HepG2 (cell line): Measurements from ENCODE around the gene ARL14EP. TPM values are rescaled to one million over a fixed set of nuclear protein-coding genes. Genes with fewer than 3 reads are reported as not detected.

Experiments used
- AHDC1 ChIP-seq: sonication (generic); formaldehyde crosslinking; IDR thresholded peaks from 2 replicates; pipeline ENCODE4 v1.5.1; 2020; ENCODE audit warnings: mild to moderate bottlenecking, missing genetic modification reagents, borderline replicate concordance
- FOXP4 ChIP-seq: sonication (generic); formaldehyde crosslinking; IDR thresholded peaks from 2 replicates; pipeline ENCODE4 v1.4.0; 2020; ENCODE audit warnings: missing genetic modification reagents
- GMEB1 ChIP-seq: sonication (generic); formaldehyde crosslinking; IDR thresholded peaks from 2 replicates; pipeline ENCODE4 v1.5.1; 2020; ENCODE audit warnings: missing genetic modification reagents, mild to moderate bottlenecking, borderline replicate concordance
- GMEB2 ChIP-seq: IDR thresholded peaks from 2 replicates; pipeline ENCODE4 v1.6.1; 2016; ENCODE audit warnings: missing biosample characterization, missing genetic modification reagents, low read depth
- RAD51 ChIP-seq: fragments of 450-650 bp; IDR thresholded peaks from 2 replicates; pipeline ENCODE4 v1.6.1; 2016; ENCODE audit warnings: borderline replicate concordance
- ZFP1 ChIP-seq: IDR thresholded peaks from 2 replicates; pipeline ENCODE4 v1.6.1; 2016
- ZNF3 ChIP-seq: IDR thresholded peaks from 2 replicates; pipeline ENCODE4 v1.7.0; 2017; ENCODE audit warnings: inconsistent platforms
- ZNF331 ChIP-seq: sonication (generic); formaldehyde crosslinking; IDR thresholded peaks from 2 replicates; pipeline ENCODE4 v1.4.0; 2020; ENCODE audit warnings: missing genetic modification reagents
- polyA plus RNA-seq, 8 experiments: library from polyadenylated mRNA; depleted of rRNA in 3 of 8; stranded (reverse) in 7 of 8; unstranded in 1 of 8; fragments of >200 nt; fragmentation: Illumina TruSeq in 4 of 8; extraction: Trizol in 4 of 8; gene quantifications; 2 replicates each; pipeline versions ENCODE4 v1.2.1 to v1.2.3, GENCODE V29; 2011 to 2016; ENCODE audit warnings: low read depth in 4 of 8, missing spikeins in 1 of 8, mixed read lengths in 1 of 8; ENCODE audit not compliant: insufficient read depth in 1 of 8
- total RNA-seq, 5 experiments: library from RNA; depleted of rRNA; stranded (reverse); fragments of >200 nt; fragmentation: Illumina TruSeq; extraction: Trizol; gene quantifications; 2 replicates each; pipeline ENCODE4 v1.2.3, GENCODE V29; 2016; ENCODE audit warnings: low read depth in 1 of 5

The ARL14EP gene
- total and polyA plus RNA-seq, 2 of the 13 experiments (the other 11 are each of a cell fraction or from before 2014, with no cell fraction given) = 9.8 to 15.4 TPM

- peak; percentile 53; the same call in 1 of the 2 replicates for TF ChIP-seq AHDC1 (CRISPR knock-in tag)
- peak; percentile 75 for TF ChIP-seq FOXP4 (CRISPR knock-in tag)
- no peak for TF ChIP-seq RAD51
- no peak for TF ChIP-seq GMEB1 (CRISPR knock-in tag)
- no peak for TF ChIP-seq ZNF3
- TF ChIP-seq ZFP1 = no peak
- no peak for TF ChIP-seq GMEB2
- TF ChIP-seq ZNF331 (CRISPR knock-in tag) = peak; percentile 81; the same call in 1 of the 2 replicates
These were observed 30.4 kb upstream of the ARL14EP start (continued) for GRCh38 chr11:30292545-30292944.
